Heart left ventricle (tissue), 16 donors: ENCODE measurements around the gene TOMM40L. TPM values are rescaled to one million over a fixed set of nuclear protein-coding genes. Genes with fewer than 3 reads are reported as not detected.

ENCODE experiments used
- ATAC-seq, 4 donors: fragments of 200-7000 bp; cut with Tn5 transposase; one replicate each; pipeline ENCODE4 v1.9.1; 2020 to 2022; ENCODE audit warnings: moderate library complexity in 4 of 4, mild to moderate bottlenecking in 3 of 4, moderate number of reproducible peaks in 1 of 4
- DNase-seq, 5 donors: peaks; one replicate each; pipeline ENCODE4 v3.0.0-alpha.2; 2020
- H3K27ac ChIP-seq, 12 donors: fragments of 200-600 bp; sonication (generic) in 4 of 12; one replicate each; pipeline versions ENCODE4 v1.5.0 to v1.8.0; 2016 to 2022; ENCODE audit warnings: mild to moderate bottlenecking in 2 of 12
- H3K27me3 ChIP-seq, 9 donors: fragments of 200-600 bp; sonication (generic) in 2 of 9; one replicate each; pipeline versions ENCODE4 v1.5.1 to v1.8.0; 2016 to 2022; ENCODE audit warnings: mild to moderate bottlenecking in 3 of 9
- H3K36me3 ChIP-seq, 9 donors: fragments of 200-600 bp; sonication (generic) in 2 of 9; one replicate each; pipeline versions ENCODE4 v1.5.0 to v1.8.0; 2018 to 2022; ENCODE audit warnings: mild to moderate bottlenecking in 2 of 9
- H3K4me1 ChIP-seq, 12 donors: fragments of 200-600 bp; sonication (generic) in 4 of 12; one replicate each; pipeline versions ENCODE4 v1.5.0 to v1.8.0; 2016 to 2022; ENCODE audit warnings: mild to moderate bottlenecking in 3 of 12
- H3K4me3 ChIP-seq, 12 donors: fragments of 200-600 bp; sonication (generic) in 4 of 12; one replicate each; pipeline versions ENCODE4 v1.5.0 to v1.8.0; 2017 to 2022; ENCODE audit warnings: mild to moderate bottlenecking in 9 of 12, moderate library complexity in 4 of 12
- H3K9me3 ChIP-seq, 12 donors: fragments of 200-600 bp; sonication (generic) in 4 of 12; one replicate each; pipeline versions ENCODE4 v1.5.0 to v1.8.0; 2016 to 2022; ENCODE audit warnings: mild to moderate bottlenecking in 1 of 12
- CTCF ChIP-seq, 12 donors: fragments of 200-600 bp; sonication (generic) in 4 of 12; IDR thresholded peaks; one replicate each; pipeline versions ENCODE4 v1.5.0 to v1.8.0; 2018 to 2022; ENCODE audit warnings: antibody characterized with exemption in 12 of 12, mild to moderate bottlenecking in 5 of 12
- POLR2A ChIP-seq, 2 donors: fragments of 450-650 bp; IDR thresholded peaks; one replicate each; pipeline ENCODE4 v1.6.1; 2017; ENCODE audit warnings: antibody characterized with exemption in 2 of 2, mild to moderate bottlenecking in 2 of 2, moderate library complexity in 2 of 2
- WGBS, 4 donors: extraction: QIAGEN DNeasy Blood & Tissue Kit in 2 of 4; methylation state at CpG; one replicate each; pipeline versions ENCODE4 v1.1.5 to v1.1.7; 2013 to 2018; 5-methylcytosine and 5-hydroxymethylcytosine counted together
- intact Hi-C, 10 donors: fragments of 100-400 bp; cut with DNase I; formaldehyde crosslinking; loops; one replicate each; pipeline versions ENCODE4 v1.11.1 to v1.14.2; 2022
- polyA plus RNA-seq, 2 donors: library from polyadenylated mRNA; stranded (reverse); fragments of 200-250 nt; gene quantifications; one replicate each; pipeline ENCODE4 v1.2.3, GENCODE V29; 2013
- total RNA-seq, 9 donors: library from RNA; depleted of rRNA in 2 of 9; stranded (reverse); fragments of >200 nt in 2 of 9; fragmentation: NEBNext Ultra II Directional in 3 of 9; extraction: Animal tissue kit (Norgen Biotek cat#: 25700) in 3 of 9; gene quantifications; one replicate each; pipeline versions ENCODE4 v1.1.0 to v1.2.4, GENCODE V29; 2016 to 2023
- donor health status: ischemic (EF 13 %, LVEDD 7.1; RV severe dilation, severe dysfunction).
- donor health status: healthy with polysubstance abuse.
- donor health status: DM: no; HTN: yes; CAD: no.
- donor health status: DM: no; HTN: no; CAD: no.
- donor health status: ischemic (EF 25% LVEDD 6.9; RV normal size, moderate dysfunction).
- donor health status: ischemic (EF 25% LVEDD 5.7; RV mildly dilated, moderate dysfunction).
- donor health status: healthy.
- donor health status: DM: yes; HTN: yes; CAD: no.
- donor health status: ischemic (EF 35%, LVEDD 5.7; RV mildly dilated, moderate dysfunction).
- donor health status: nonischemic (EF 11% LVEDD 7.7; RV severe dilation, severe dysfunction).
- donor health status: DM: yes; HTN: yes; CAD: no.
- donor health status: PGD.
- donor health status: ischemic (EF 29% LVEDD 5.4; RV normal size, mild dysfunction).
- donor health status: nonischemic (EF 23%, LVEDD 6.1; RV moderate dilation, normal function).

Gene TOMM40L
- total and polyA plus RNA-seq, 11 donors: 24.1 to 37.1 (median 29.1) TPM

- ATAC-seq: no peak
- peak overlapping the region in 1 of 12 donors; percentile 63 for H3K4me3 ChIP-seq
- H3K9me3 ChIP-seq: no peaks in the 10 kb centered on the region
- peak overlapping the region in 1 of 12 donors; percentile 96 for H3K27ac ChIP-seq
- H3K36me3 ChIP-seq: peaks cover 2 to 36% (median 15%) of the 10 kb centered on the region in 9 donors
- TF ChIP-seq POLR2A (IDR thresholded peaks at IDR 0.05) (no peak), CTCF (IDR thresholded peaks at IDR 0.05) (no peak)
- WGBS, 4 donors: 77 to 89% (median 82%) methylated on average over 4 to 8 of the region's 8 CpGs
- intact Hi-C loops: no loop called here
- no peak for DNase-seq
- H3K27me3 ChIP-seq: no peaks in the 10 kb centered on the region
- H3K4me1 ChIP-seq: peaks cover 0 to 27% (median 0%) of the 10 kb centered on the region in 12 donors
These were observed 7.4 kb upstream of the TOMM40L start for GRCh38 chr1:161218301-161219077.

DNA sequence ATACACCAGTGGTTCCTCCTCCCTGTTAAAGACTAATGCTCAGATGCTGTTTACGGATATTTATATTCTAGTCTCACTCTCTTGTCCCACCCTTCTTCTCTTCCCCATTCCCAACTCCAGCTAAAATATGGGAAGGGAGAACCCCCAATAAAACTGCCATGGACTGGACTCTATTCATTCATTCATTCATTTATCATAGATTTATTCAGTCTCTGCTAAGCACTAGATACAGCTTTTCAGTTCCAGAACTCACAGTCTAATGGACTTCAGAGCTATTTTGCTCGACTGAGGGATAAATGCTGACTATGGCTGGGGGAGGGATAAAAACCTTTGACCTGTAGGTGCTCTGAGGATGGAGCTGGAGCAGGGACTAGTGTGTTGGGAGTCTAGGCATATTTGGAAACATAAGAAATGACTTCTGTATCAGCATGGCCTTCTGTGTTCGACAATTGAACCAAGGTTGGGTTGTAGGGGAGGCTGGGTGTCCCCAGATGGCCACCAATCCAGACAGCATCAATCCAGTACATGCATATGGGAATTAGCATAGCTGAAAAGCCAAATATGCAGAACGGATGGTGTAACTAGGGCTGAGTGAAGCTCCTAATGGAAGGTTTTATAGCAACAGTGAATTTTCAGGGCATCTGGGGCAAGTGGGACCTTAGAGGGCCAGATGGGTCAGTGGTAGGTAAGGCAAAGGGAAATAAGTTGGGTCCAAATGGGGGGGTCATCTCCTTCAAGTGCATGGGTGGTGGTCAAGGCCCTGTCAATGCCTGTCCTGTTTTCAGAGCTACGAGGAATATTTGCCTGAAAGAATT, 6.6 kb upstream of the TOMM40L start:
- 92 to 95% (median 93%) methylated on average over 5 of the region's 5 CpGs for WGBS, 4 donors
- intact Hi-C loops: no loop called here
- peaks cover 0 to 28% (median 7%) of the 10 kb centered on the region in 9 donors for H3K36me3 ChIP-seq
- no peak for ATAC-seq
- H3K27ac ChIP-seq: no peak overlapping the region
- H3K4me1 ChIP-seq: peaks cover 0 to 23% (median 0%) of the 10 kb centered on the region in 12 donors
- TF ChIP-seq CTCF (IDR thresholded peaks at IDR 0.05): no peak
- no peak for TF ChIP-seq POLR2A (IDR thresholded peaks at IDR 0.05)
- no peak overlapping the region for H3K4me3 ChIP-seq
- H3K9me3 ChIP-seq: no peaks in the 10 kb centered on the region
- no peaks in the 10 kb centered on the region for H3K27me3 ChIP-seq
- DNase-seq: no peak

- no peak overlapping the region for H3K4me3 ChIP-seq
- TF ChIP-seq CTCF (IDR thresholded peaks at IDR 0.05): no peak
- no peak for TF ChIP-seq POLR2A (IDR thresholded peaks at IDR 0.05)
- intact Hi-C loops: loop anchor here in 1 of 10 donors (10.0 kb wide), 1 partner anchor 95 kb away; the partner anchor contains the start of gene SDHC
- H3K4me1 ChIP-seq: peaks cover 0 to 24% (median 1%) of the 10 kb centered on the region in 12 donors
- H3K9me3 ChIP-seq: no peaks in the 10 kb centered on the region
- 83 to 92% (median 87%) methylated on average over 5 of the region's 5 CpGs for WGBS, 4 donors
- no peak overlapping the region for H3K27ac ChIP-seq
- DNase-seq (no peak), ATAC-seq (no peak)
- H3K36me3 ChIP-seq: peaks cover 0 to 22% (median under 1%) of the 10 kb centered on the region in 9 donors
- H3K27me3 ChIP-seq: no peaks in the 10 kb centered on the region
These were observed 5.9 kb upstream of the TOMM40L start for GRCh38 chr1:161220002-161220401.
